K562 (cell line): ENCODE data around the gene SMIM41. TPM values are rescaled to one million over a fixed set of nuclear protein-coding genes. Genes with fewer than 3 reads are reported as not detected.

Experiments
- CREBBP ChIP-seq: IDR thresholded peaks from one replicate; pipeline ENCODE4 v1.6.1; 2012; ENCODE audit warnings: low read depth, mild to moderate bottlenecking, control low read depth, inconsistent platforms, low read length
- CREM ChIP-seq: IDR thresholded peaks from 2 replicates; pipeline ENCODE4 v1.6.1; 2014; ENCODE audit warnings: antibody characterized with exemption, low read depth
- GTF2A2 ChIP-seq: IDR thresholded peaks from 2 replicates; pipeline ENCODE4 v1.6.1; 2016; ENCODE audit warnings: mild to moderate bottlenecking, missing genetic modification characterization, missing compliant biosample characterization
- HMGN3 ChIP-seq: IDR thresholded peaks from 2 replicates; pipeline ENCODE4 v1.6.1; 2011; ENCODE audit warnings: borderline replicate concordance, low read depth, mild to moderate bottlenecking, mixed read lengths, low read length; ENCODE audit not compliant: insufficient read length; ENCODE audit errors: extremely low read depth
- NFATC3 ChIP-seq: fragments of 450-650 bp; IDR thresholded peaks from 2 replicates; pipeline ENCODE4 v1.6.1; 2017; ENCODE audit warnings: mild to moderate bottlenecking
- PHF8 ChIP-seq: fragments of 200-600 bp; sonication (generic); IDR thresholded peaks from 2 replicates; pipeline ENCODE4 v1.6.1; 2012; ENCODE audit warnings: mixed run types, mild to moderate bottlenecking, inconsistent platforms, low read length, moderate library complexity, borderline replicate concordance
- PURB ChIP-seq: sonication (generic); formaldehyde crosslinking; IDR thresholded peaks from 2 replicates; pipeline ENCODE4 v1.9.0; 2021; ENCODE audit warnings: low read depth, mild to moderate bottlenecking, missing genetic modification reagents
- RFX1 ChIP-seq: fragments of 450-650 bp; IDR thresholded peaks from 2 replicates; pipeline ENCODE4 v1.6.1; 2016; ENCODE audit warnings: mild to moderate bottlenecking, moderate library complexity
- TOE1 ChIP-seq, 2 experiments: fragments of 450-650 bp in 1 of 2; sonication (generic) in 1 of 2; formaldehyde crosslinking in 1 of 2; IDR thresholded peaks; 2 replicates each; pipeline versions ENCODE4 v1.7.1 to v1.8.0; 2016 to 2022; ENCODE audit warnings: borderline replicate concordance in 2 of 2, mild to moderate bottlenecking in 2 of 2, antibody characterized with exemption in 1 of 2, inconsistent platforms in 1 of 2, low read depth in 1 of 2, missing genetic modification reagents in 1 of 2, moderate library complexity in 1 of 2
- ZNF121 ChIP-seq: sonication (generic); formaldehyde crosslinking; conservative IDR thresholded peaks from 2 replicates; pipeline ENCODE4 v1.8.0; 2022; ENCODE audit warnings: missing genetic modification reagents
- ZNF41 ChIP-seq: fragments of 250-450 bp; sonication (Bioruptor Pico); conservative IDR thresholded peaks from 2 replicates; pipeline ENCODE4 v1.4.0; 2020; ENCODE audit warnings: mild to moderate bottlenecking
- polyA plus RNA-seq, 8 experiments: library from polyadenylated mRNA; depleted of rRNA in 4 of 8; stranded (reverse) in 5 of 8; unstranded in 3 of 8; fragments of >200 nt; fragmentation: Nextera tagmentation in 2 of 8; fragmentation: Illumina TruSeq in 1 of 8; extraction: Ambion mirVana in 2 of 8; extraction: Trizol in 1 of 8; gene quantifications; 2 replicates each; pipeline versions ENCODE4 v1.2.1 to v1.2.3, GENCODE V29; 2011 to 2014; ENCODE audit warnings: inconsistent platforms in 1 of 8, missing spikeins in 1 of 8
- total RNA-seq, 7 experiments: library from RNA; depleted of rRNA in 6 of 7; stranded (reverse); fragments of >200 nt in 6 of 7; fragmentation: Illumina TruSeq in 2 of 7; extraction: Trizol in 2 of 7; gene quantifications; 2 replicates each; pipeline versions ENCODE4 v1.2.1 to v1.2.3, GENCODE V29; 2011 to 2021; ENCODE audit warnings: low replicate concordance in 1 of 7
- TF ChIP-seq, protein P1 (sequence below): sonication (generic); formaldehyde crosslinking; IDR thresholded peaks from 2 replicates; pipeline ENCODE4 v1.8.0; 2022; ENCODE audit warnings: missing genetic modification reagents, mild to moderate bottlenecking, moderate library complexity, borderline replicate concordance
- TF ChIP-seq, protein P2 (sequence below): sonication (generic); formaldehyde crosslinking; IDR thresholded peaks from 2 replicates; pipeline ENCODE4 v1.9.0; 2022; ENCODE audit warnings: mild to moderate bottlenecking, missing genetic modification reagents
- TF ChIP-seq, protein P3 (sequence below): sonication (generic); formaldehyde crosslinking; IDR thresholded peaks from 2 replicates; pipeline ENCODE4 v1.8.1; 2023; ENCODE audit warnings: mild to moderate bottlenecking, missing genetic modification reagents
- TF ChIP-seq, protein P4 (sequence below): fragments of 450-650 bp; IDR thresholded peaks from 2 replicates; pipeline ENCODE4 v1.6.1; 2017; ENCODE audit warnings: mild to moderate bottlenecking, moderate library complexity
- TF ChIP-seq, protein P5 (sequence below): sonication (generic); formaldehyde crosslinking; IDR thresholded peaks from 2 replicates; pipeline ENCODE4 v1.9.0; 2022; ENCODE audit warnings: mild to moderate bottlenecking, missing genetic modification reagents
- TF ChIP-seq, protein P6 (sequence below): sonication (generic); formaldehyde crosslinking; IDR thresholded peaks from 2 replicates; pipeline ENCODE4 v1.8.0; 2022; ENCODE audit warnings: mild to moderate bottlenecking, missing genetic modification reagents
- TF ChIP-seq, protein P7 (sequence below), 2 experiments: fragments of 450-650 bp in 1 of 2; sonication (generic) in 1 of 2; formaldehyde crosslinking in 1 of 2; IDR thresholded peaks in 1 of 2; conservative IDR thresholded peaks in 1 of 2; 2 replicates each; pipeline versions ENCODE4 v1.6.1 to v1.8.1; 2016 to 2023; ENCODE audit warnings: mild to moderate bottlenecking in 2 of 2, moderate library complexity in 2 of 2, inconsistent platforms in 1 of 2, missing genetic modification reagents in 1 of 2

Gene SMIM41
- total and polyA plus RNA-seq, 9 of the 15 experiments (the other 6 are each of a cell fraction or from before 2014, with no cell fraction given) = not detected

DNA sequence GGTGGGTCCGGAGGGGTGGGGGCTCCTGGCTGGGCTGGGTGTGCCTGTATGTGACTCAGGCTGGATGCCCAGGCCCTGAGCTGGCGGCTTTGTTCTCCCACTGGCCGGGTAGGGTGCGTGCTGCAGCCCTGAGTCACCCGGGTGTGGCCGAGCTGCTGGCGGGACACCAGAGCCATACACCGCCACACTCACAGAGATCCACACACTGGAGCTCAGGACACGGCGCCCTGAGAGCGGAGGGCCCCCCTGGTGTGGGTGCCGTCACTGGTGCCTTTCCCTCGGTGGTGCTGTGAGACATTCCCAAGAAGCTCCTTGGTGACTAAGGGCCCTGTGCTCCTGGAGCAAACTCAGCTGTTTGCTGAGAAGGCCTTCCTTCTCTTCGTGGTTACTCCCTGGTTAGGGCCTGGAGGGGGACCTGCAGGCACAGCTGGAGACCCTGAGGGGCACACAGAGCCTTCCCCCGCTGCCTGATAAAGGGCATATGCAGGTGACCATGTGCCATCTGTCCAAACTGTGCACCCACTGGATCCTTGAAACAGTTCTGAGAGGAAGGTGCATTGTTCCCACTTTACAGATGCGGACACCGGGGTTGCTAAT, 68.0 kb downstream of the SMIM41 start (continued):
- TF ChIP-seq, protein P1, sequence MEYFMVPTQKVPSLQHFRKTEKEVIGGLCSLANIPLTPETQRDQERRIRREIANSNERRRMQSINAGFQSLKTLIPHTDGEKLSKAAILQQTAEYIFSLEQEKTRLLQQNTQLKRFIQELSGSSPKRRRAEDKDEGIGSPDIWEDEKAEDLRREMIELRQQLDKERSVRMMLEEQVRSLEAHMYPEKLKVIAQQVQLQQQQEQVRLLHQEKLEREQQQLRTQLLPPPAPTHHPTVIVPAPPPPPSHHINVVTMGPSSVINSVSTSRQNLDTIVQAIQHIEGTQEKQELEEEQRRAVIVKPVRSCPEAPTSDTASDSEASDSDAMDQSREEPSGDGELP (CRISPR knock-in tag) = 0 out of 2 replicates have a peak, but pooled peaks have one; percentile 31
- TF ChIP-seq, protein P2, sequence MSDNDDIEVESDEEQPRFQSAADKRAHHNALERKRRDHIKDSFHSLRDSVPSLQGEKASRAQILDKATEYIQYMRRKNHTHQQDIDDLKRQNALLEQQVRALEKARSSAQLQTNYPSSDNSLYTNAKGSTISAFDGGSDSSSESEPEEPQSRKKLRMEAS (CRISPR knock-in tag) = peak; percentile 31; the same call in 1 of the 2 replicates
- no peak for TF ChIP-seq TOE1 (IDR thresholded peaks at IDR 0.05; ENCODE audit: borderline replicate concordance)
- no peak for TF ChIP-seq TOE1 (CRISPR knock-in tag; IDR thresholded peaks at IDR 0.05; ENCODE audit: borderline replicate concordance, low read depth)
- TF ChIP-seq NFATC3 = no peak
- peak; percentile 33; the same call in 1 of the 2 replicates for TF ChIP-seq ZNF121 (CRISPR knock-in tag)
- TF ChIP-seq PHF8 = peak; percentile 27; the same call in 1 of the 2 replicates
- TF ChIP-seq, protein P3, sequence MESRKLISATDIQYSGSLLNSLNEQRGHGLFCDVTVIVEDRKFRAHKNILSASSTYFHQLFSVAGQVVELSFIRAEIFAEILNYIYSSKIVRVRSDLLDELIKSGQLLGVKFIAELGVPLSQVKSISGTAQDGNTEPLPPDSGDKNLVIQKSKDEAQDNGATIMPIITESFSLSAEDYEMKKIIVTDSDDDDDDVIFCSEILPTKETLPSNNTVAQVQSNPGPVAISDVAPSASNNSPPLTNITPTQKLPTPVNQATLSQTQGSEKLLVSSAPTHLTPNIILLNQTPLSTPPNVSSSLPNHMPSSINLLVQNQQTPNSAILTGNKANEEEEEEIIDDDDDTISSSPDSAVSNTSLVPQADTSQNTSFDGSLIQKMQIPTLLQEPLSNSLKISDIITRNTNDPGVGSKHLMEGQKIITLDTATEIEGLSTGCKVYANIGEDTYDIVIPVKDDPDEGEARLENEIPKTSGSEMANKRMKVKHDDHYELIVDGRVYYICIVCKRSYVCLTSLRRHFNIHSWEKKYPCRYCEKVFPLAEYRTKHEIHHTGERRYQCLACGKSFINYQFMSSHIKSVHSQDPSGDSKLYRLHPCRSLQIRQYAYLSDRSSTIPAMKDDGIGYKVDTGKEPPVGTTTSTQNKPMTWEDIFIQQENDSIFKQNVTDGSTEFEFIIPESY (CRISPR knock-in tag) = peak; percentile 46; the same call in 1 of the 2 replicates
- no peak for TF ChIP-seq GTF2A2
- peak; percentile 27 for TF ChIP-seq HMGN3
- TF ChIP-seq, protein P4, sequence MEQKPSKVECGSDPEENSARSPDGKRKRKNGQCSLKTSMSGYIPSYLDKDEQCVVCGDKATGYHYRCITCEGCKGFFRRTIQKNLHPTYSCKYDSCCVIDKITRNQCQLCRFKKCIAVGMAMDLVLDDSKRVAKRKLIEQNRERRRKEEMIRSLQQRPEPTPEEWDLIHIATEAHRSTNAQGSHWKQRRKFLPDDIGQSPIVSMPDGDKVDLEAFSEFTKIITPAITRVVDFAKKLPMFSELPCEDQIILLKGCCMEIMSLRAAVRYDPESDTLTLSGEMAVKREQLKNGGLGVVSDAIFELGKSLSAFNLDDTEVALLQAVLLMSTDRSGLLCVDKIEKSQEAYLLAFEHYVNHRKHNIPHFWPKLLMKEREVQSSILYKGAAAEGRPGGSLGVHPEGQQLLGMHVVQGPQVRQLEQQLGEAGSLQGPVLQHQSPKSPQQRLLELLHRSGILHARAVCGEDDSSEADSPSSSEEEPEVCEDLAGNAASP = no peak
- TF ChIP-seq, protein P5, sequence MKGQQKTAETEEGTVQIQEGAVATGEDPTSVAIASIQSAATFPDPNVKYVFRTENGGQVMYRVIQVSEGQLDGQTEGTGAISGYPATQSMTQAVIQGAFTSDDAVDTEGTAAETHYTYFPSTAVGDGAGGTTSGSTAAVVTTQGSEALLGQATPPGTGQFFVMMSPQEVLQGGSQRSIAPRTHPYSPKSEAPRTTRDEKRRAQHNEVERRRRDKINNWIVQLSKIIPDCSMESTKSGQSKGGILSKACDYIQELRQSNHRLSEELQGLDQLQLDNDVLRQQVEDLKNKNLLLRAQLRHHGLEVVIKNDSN (CRISPR knock-in tag) = no peak
- no peak for TF ChIP-seq RFX1
- TF ChIP-seq, protein P6, sequence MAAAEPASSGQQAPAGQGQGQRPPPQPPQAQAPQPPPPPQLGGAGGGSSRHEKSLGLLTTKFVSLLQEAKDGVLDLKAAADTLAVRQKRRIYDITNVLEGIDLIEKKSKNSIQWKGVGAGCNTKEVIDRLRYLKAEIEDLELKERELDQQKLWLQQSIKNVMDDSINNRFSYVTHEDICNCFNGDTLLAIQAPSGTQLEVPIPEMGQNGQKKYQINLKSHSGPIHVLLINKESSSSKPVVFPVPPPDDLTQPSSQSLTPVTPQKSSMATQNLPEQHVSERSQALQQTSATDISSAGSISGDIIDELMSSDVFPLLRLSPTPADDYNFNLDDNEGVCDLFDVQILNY (CRISPR knock-in tag) = no peak
- TF ChIP-seq, protein P7, sequence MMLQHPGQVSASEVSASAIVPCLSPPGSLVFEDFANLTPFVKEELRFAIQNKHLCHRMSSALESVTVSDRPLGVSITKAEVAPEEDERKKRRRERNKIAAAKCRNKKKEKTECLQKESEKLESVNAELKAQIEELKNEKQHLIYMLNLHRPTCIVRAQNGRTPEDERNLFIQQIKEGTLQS (IDR thresholded peaks at IDR 0.05) = peak; percentile 28; the same call in 1 of the 2 replicates
- TF ChIP-seq, protein P7 (CRISPR knock-in tag; conservative IDR thresholded peaks at IDR 0.05) = no peak
- TF ChIP-seq PURB = no peak
- no peak for TF ChIP-seq ZNF41
- TF ChIP-seq CREBBP = no peak
- 0 out of 2 replicates have a peak, but pooled peaks have one; percentile 6 for TF ChIP-seq CREM
